GM21825 (cell line): Measurements from ENCODE around the gene KSR1.

ENCODE experiments used
- ATAC-seq: cut with Tn5 transposase; IDR thresholded peaks from one replicate; pipeline ENCODE4 v1.9.1; 2021; ENCODE audit warnings: mild to moderate bottlenecking, moderate library complexity; ENCODE audit not compliant: unreplicated experiment

KSR1 gene

DNA sequence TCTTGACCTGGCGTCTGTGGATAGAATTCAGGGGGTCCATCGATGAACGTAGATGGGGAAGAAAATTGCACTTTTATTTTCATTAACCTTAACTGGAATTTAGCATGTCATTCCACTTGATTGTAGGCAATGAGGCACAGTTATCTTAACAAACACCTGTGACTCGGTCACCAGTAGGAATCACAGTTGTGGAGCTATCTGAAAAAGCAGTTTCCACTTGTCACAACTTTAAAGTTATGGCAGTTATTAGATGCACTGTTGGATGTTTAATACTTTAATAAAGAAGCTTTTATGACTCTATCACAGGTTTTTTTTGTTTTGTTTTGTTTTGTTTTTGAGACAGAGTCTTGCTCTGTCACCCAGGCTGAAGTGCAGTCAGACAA, 91.0 kb downstream of the KSR1 start:
- ATAC-seq, result no peak

DNA sequence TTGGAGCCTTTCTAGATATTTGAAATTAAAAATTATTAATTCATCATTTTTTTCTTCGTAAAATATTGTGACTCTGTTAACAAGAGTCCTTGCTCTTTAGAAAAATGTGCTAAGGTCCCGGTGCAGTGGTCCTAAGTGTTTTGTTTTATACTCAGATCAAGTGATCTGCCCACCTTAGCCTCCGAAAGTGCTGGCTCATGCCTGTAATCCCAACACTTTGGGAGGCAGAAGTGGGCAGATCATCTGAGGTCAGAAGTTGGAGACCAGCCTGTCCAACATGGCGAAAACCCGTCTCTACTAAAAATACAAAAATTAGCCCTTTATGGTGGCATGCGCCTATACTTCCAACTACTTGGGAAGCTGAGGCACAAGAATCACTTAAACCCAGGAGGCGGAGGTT, 92.1 kb downstream of the KSR1 start:
- no peak for ATAC-seq

DNA sequence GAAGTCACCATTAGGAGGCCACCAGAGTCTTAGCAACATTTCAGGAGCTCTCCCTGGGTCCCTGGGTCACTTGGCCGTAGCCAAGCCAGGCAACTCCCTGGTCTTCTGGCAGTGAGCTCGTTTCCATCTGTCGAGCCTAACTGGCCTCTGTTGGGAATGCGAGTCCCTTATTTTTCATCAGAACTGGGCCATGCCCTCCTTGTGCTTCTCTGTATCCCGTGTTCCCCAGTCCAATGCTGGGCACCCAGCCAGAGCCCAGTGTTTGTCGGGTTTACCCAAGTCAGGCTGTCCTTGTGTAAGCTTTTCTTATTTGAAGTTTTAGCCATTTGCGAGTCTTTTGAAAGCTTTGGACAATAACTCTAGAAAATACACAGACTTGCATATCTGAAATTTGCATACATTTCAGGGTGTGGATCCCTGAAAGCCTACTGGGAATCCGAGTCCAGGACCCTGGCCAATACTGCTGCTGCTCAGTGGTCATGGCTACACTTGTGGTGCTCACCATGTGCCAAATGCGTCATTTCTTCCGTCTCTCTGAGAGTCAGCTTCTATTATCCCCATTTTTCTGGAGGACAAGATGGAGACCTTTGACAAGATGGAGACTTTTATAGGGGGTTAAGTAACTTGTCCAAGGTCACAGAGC, 93.1 kb downstream of the KSR1 start:
- ATAC-seq, result no peak

- no peak for ATAC-seq
These were observed 94.2 kb downstream of the KSR1 start for GRCh38 chr17:27550291-27550930.

DNA sequence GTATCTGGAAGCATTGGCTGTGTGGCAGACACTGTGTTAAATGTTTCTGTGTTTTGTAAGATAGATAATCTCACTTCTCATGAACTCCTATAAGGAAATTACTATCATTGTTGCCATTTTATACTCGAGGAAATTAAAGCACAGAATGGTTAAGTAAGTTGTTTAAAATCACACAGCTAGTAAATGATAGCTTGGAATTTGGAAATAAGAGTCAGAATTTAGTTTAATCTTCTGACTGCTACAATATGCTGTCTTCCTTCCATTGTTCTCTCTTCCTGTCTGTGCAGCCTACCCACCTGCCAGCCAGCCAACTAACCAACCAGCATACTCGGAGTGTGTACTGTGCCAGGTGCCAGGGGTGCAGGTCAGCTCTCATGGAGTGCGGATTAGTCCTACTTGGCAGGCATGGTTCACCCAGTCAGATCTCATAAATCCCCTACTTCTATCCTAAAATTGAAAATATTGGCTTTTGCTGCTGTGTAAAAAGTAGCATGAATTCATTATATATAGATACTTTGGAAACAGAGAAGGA, 94.8 kb downstream of the KSR1 start:
- no peak for ATAC-seq

- ATAC-seq, result no peak
These were observed 95.5 kb downstream of the KSR1 start for GRCh38 chr17:27551701-27552248.

GRCh38 chr17:27552276-27552732, 96.1 kb downstream of the KSR1 start:
- no peak for ATAC-seq

GRCh38 chr17:27553019-27553511, 96.8 kb downstream of the KSR1 start:
- no peak for ATAC-seq

DNA sequence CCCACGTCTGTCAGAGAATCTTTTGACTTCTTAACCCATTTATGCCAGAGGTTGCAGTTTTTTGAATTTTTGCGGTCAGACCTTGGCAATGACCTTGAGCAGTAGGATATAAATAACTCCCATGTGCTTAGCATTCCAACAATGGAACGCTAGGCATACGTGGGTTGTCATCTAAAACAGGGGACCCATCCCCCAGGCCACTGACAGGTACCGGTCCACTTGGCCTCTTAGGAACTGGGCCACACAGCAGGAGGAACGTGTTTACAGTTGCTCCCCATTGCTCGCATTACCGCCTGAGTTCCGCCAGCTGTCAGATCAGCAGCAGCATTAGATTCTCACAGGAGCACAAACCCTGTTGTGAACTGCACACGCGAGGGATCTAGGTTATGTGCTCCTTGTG, 97.9 kb downstream of the KSR1 start:
- no peak for ATAC-seq

DNA sequence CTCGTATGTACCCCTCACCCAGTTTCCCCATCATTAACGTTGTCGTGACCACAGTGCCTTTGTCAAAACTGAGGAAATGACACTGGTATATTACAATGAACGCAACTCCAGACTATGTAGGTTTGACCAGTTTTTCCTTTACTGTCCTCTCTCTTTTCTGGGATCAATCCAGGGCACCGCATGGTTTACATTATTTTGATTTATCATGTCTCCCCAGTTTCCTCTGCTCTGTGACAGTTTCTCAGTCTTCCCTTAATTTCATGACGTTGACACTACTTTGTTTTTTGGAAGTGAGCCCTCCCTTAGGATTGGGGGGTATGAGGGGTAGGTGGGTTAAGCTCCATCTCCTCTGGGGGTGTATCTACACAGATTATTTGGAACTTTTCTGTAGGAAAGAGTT, 98.7 kb downstream of the KSR1 start:
- no peak for ATAC-seq

GRCh38 chr17:27555339-27555738, 99.1 kb downstream of the KSR1 start:
- no peak for ATAC-seq

- no peak for ATAC-seq
These were observed 102.1 kb downstream of the KSR1 start for GRCh38 chr17:27558341-27558740.

DNA sequence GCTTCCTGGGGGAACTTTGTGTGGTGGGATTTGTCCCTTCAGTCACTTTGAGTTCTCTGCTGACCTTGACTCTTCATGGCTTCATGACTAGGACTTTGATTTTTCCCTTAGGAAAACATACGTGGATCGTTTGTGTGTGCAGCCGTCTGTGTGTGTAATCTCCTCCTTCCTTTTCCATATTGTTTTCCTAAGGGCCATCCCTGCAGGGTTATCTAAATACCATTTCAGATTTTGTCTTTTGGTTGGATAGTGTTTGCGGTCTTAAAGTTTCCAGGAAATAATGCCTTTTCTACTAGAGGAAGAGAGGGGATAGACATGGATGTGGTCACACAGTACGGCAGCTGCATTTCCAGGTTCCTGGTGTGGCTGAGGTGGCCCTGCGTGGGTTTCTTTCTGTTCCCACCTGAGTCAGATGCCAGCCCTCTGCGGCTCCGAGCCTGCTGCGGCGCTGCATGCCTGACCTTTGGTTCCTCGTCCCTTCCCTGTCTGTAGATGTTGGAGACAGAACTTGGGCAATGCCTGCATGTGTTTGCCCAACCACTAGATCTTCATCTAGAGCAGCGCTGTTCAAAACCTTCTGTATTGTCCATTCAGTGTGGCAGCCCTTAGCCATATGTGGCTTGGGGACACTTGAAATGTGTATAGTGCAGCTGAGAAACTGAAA, 102.7 kb downstream of the KSR1 start:
- ATAC-seq, result no peak

DNA sequence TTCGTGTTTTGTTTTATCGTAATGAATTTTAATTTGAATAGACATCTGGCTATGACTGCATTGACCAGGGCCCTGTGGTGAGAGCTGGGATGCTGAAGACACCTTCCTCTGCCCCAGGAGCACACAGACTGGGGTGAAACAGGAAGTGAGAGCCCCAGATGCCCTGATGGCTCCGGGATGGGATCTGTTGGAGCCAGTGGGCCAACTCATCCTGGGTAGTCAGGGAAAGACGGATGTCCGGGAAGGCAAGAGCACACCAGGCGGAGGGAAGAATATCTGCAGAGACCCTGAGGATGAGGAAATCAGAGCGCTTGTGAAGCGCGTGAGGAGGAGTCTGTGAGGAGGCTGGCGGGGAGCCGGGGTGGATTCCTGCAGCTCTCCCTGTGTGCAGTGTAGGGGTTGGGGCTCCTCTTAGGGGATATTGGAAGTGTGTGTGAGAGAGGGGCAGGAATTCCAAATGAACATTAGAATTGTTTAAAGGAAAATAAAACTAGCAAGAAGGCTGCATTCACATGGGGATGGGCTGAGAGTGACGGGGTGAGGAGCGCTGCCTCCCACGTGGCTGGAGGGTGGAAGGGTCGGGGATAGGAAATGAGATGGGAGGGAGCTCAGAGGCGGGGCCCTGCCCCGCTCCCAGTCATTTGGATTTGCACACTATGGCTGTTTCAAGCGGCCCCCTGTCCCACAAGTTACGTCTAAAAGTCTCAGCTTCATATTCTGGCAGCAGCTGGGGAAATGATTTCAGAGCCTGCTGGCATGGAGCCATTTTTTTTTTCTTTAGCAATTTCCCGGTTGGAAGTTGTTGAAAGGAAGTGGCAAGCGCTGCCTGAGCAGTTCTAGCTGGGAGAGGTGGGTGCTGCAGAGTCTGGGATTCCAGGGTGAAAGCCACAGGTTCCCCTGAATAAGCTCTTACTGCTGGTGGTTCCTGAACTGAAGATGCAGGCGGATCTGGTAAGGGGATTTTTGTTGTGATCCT, 103.5 kb downstream of the KSR1 start:
- ATAC-seq, result no peak

- ATAC-seq, result no peak
These were observed 104.4 kb downstream of the KSR1 start for GRCh38 chr17:27560668-27561067.

- no peak for ATAC-seq
These were observed 106.7 kb downstream of the KSR1 start for GRCh38 chr17:27562777-27563455.

- ATAC-seq, result no peak
These were observed 107.3 kb downstream of the KSR1 start for GRCh38 chr17:27563532-27563931.

DNA sequence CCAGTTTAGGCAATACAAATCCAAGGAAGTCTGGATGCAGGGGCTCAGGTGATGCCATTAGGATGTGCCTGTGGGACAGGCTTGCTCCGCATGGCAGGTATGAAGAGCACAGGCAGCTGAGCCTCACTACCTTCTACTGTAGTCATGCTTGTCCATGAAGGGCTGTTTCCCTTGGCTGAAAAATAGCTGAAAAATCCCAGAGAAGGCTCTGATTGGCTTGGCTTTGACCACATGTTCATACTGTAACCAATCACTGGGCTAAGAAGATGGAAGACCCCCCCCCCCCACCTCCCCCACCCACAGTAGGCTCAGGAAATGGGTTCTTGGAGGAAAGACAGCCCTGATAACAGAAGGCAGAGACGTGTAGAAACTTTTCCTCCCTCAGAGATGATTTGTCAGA, 108.2 kb downstream of the KSR1 start:
- no peak for ATAC-seq

GRCh38 chr17:27565874-27566670, 109.8 kb downstream of the KSR1 start:
- no peak for ATAC-seq
